GM23338 (cell line): Measurements from ENCODE around the gene SLC22A3. TPM values are rescaled to one million over a fixed set of nuclear protein-coding genes. Genes with fewer than 3 reads are reported as not detected.

Source experiments
- ATAC-seq: fragments of 200-7000 bp; cut with Tn5 transposase; 3 replicates; pipeline ENCODE4 v1.9.1; 2020
- DNase-seq: peaks from one replicate; pipeline ENCODE4 v3.0.0-alpha.2; 2015; ENCODE audit warnings: low spot score
- H2AFZ ChIP-seq: fragments of 200-600 bp; sonication (generic); 2 replicates; pipeline ENCODE4 v1.8.0; 2016; ENCODE audit warnings: antibody characterized with exemption, mild to moderate bottlenecking, moderate library complexity
- H3F3A ChIP-seq: fragments of 200-600 bp; sonication (generic); replicated peaks from 2 replicates; pipeline ENCODE4 v1.8.0; 2017; ENCODE audit warnings: antibody characterized with exemption, mixed run types, low read depth
- H3K27ac ChIP-seq: fragments of 200-600 bp; sonication (generic); 2 replicates; pipeline ENCODE4 v1.6.1; 2016; ENCODE audit warnings: low read depth
- H3K27me3 ChIP-seq: fragments of 200-600 bp; sonication (generic); 2 replicates; pipeline ENCODE4 v1.8.0; 2016; ENCODE audit warnings: mild to moderate bottlenecking, mixed run types, moderate library complexity; ENCODE audit not compliant: insufficient read depth
- H3K36me3 ChIP-seq: fragments of 200-600 bp; sonication (generic); 2 replicates; pipeline ENCODE4 v1.8.0; 2016; ENCODE audit warnings: mild to moderate bottlenecking; ENCODE audit not compliant: insufficient read depth
- H3K4me1 ChIP-seq: fragments of 200-600 bp; sonication (generic); 2 replicates; pipeline ENCODE4 v1.8.0; 2016; ENCODE audit warnings: mild to moderate bottlenecking, moderate library complexity; ENCODE audit not compliant: insufficient read depth
- H3K4me2 ChIP-seq: fragments of 200-600 bp; sonication (generic); 2 replicates; pipeline ENCODE4 v1.7.1; 2017; ENCODE audit warnings: mixed run types
- H3K4me3 ChIP-seq: fragments of 200-600 bp; sonication (generic); 2 replicates; pipeline ENCODE4 v1.6.1; 2016; ENCODE audit warnings: mixed run types
- H3K79me2 ChIP-seq: fragments of 200-600 bp; sonication (generic); replicated peaks from 2 replicates; pipeline ENCODE4 v1.8.0; 2017; ENCODE audit warnings: mild to moderate bottlenecking; ENCODE audit not compliant: insufficient read depth
- H3K9me2 ChIP-seq: fragments of 200-600 bp; sonication (generic); 2 replicates; pipeline ENCODE4 v1.8.0; 2017; ENCODE audit not compliant: insufficient read depth
- H4K20me1 ChIP-seq: fragments of 200-600 bp; sonication (generic); replicated peaks from 2 replicates; pipeline ENCODE4 v1.8.0; 2017; ENCODE audit warnings: mild to moderate bottlenecking; ENCODE audit not compliant: insufficient read depth
- H3K27ac Mint-ChIP-seq: 2 replicates; pipeline ENCODE4 v1.8.0; 2020; ENCODE audit warnings: inconsistent platforms, mild to moderate bottlenecking, moderate library complexity, mixed read lengths
- H3K27me3 Mint-ChIP-seq: 3 replicates; pipeline ENCODE4 v1.8.0; 2022; ENCODE audit warnings: low read depth, mild to moderate bottlenecking, moderate library complexity, mixed read lengths, inconsistent platforms; ENCODE audit not compliant: insufficient read depth, poor library complexity
- H3K36me3 Mint-ChIP-seq: 3 replicates; pipeline ENCODE4 v1.8.0; 2021; ENCODE audit warnings: low read depth, mild to moderate bottlenecking, inconsistent platforms, moderate library complexity, mixed read lengths
- H3K4me1 Mint-ChIP-seq: 3 replicates; pipeline ENCODE4 v1.8.0; 2020; ENCODE audit warnings: mild to moderate bottlenecking, inconsistent platforms, mixed read lengths
- H3K4me3 Mint-ChIP-seq: 3 replicates; pipeline ENCODE4 v1.8.0; 2021; ENCODE audit warnings: moderate library complexity, mild to moderate bottlenecking, inconsistent platforms, mixed read lengths
- H3K9me3 Mint-ChIP-seq: 3 replicates; pipeline ENCODE4 v1.8.0; 2020; ENCODE audit warnings: moderate library complexity, mild to moderate bottlenecking, inconsistent platforms, mixed read lengths
- CREB1 ChIP-seq: fragments of 250-450 bp; sonication (Bioruptor Pico); IDR thresholded peaks from 2 replicates; pipeline ENCODE4 v1.5.0; 2020; ENCODE audit warnings: low read depth, mild to moderate bottlenecking, moderate library complexity
- CTCF ChIP-seq, 2 experiments: fragments of 200-600 bp in 1 of 2; sonication (generic) in 1 of 2; conservative IDR thresholded peaks; 2 replicates each; pipeline versions ENCODE4 v1.5.1 to v1.6.1; 2016 to 2017; ENCODE audit warnings: antibody characterized with exemption in 2 of 2, low read depth in 2 of 2, mild to moderate bottlenecking in 2 of 2, moderate library complexity in 1 of 2
- ETS1 ChIP-seq: IDR thresholded peaks from 2 replicates; pipeline ENCODE4 v1.6.1; 2016; ENCODE audit warnings: antibody characterized with exemption
- EZH2 ChIP-seq: fragments of 200-600 bp; sonication (generic); IDR thresholded peaks from one replicate; pipeline ENCODE4 v1.8.0; 2017; ENCODE audit warnings: antibody characterized with exemption, mild to moderate bottlenecking, low read depth; ENCODE audit not compliant: unreplicated experiment
- EZH2phosphoT487 ChIP-seq: fragments of 200-600 bp; sonication (generic); IDR thresholded peaks from one replicate; pipeline ENCODE4 v1.8.1; 2018; ENCODE audit warnings: antibody characterized with exemption; ENCODE audit not compliant: unreplicated experiment
- JUNB ChIP-seq: IDR thresholded peaks from one replicate; pipeline ENCODE4 v1.6.1; 2016; ENCODE audit warnings: antibody characterized with exemption; ENCODE audit not compliant: unreplicated experiment
- NANOG ChIP-seq: IDR thresholded peaks from 2 replicates; pipeline ENCODE4 v1.6.1; 2016; ENCODE audit warnings: antibody characterized with exemption, borderline replicate concordance
- POLR2AphosphoS5 ChIP-seq: IDR thresholded peaks from 2 replicates; pipeline ENCODE4 v1.6.1; 2016; ENCODE audit warnings: antibody characterized with exemption, low read depth
- REST ChIP-seq: IDR thresholded peaks from one replicate; pipeline ENCODE4 v1.6.1; 2018; ENCODE audit warnings: antibody characterized with exemption; ENCODE audit not compliant: unreplicated experiment
- STAT1 ChIP-seq: IDR thresholded peaks from one replicate; pipeline ENCODE4 v1.6.1; 2016; ENCODE audit warnings: antibody characterized with exemption; ENCODE audit not compliant: unreplicated experiment
- ZNF114 ChIP-seq: fragments of 250-450 bp; sonication (Bioruptor Pico); IDR thresholded peaks from 2 replicates; pipeline ENCODE4 v1.5.0; 2020; ENCODE audit warnings: mild to moderate bottlenecking, moderate library complexity
- ZNF331 ChIP-seq: fragments of 250-450 bp; sonication (Bioruptor Pico); IDR thresholded peaks from 2 replicates; pipeline ENCODE4 v1.5.0; 2020; ENCODE audit warnings: low read depth, mild to moderate bottlenecking, moderate library complexity
- ZNF462 ChIP-seq: fragments of 250-450 bp; sonication (Bioruptor Pico); IDR thresholded peaks from 2 replicates; pipeline ENCODE4 v1.5.0; 2020; ENCODE audit warnings: mild to moderate bottlenecking, moderate library complexity
- polyA plus RNA-seq: library from polyadenylated mRNA; unstranded; fragments of >200 nt; fragmentation: Nextera tagmentation; extraction: Ambion mirVana; gene quantifications from 2 replicates; pipeline ENCODE4 v1.2.1, GENCODE V29; 2016
- total RNA-seq: library from RNA; depleted of rRNA; stranded (reverse); fragments of >200 nt; shearing (Covaris generic); gene quantifications from 2 replicates; pipeline ENCODE4 v1.2.3, GENCODE V29; 2014

The SLC22A3 gene
- total and polyA plus RNA-seq, 2 experiments from 2014 or later, result 0.78 to 3.2 TPM

DNA sequence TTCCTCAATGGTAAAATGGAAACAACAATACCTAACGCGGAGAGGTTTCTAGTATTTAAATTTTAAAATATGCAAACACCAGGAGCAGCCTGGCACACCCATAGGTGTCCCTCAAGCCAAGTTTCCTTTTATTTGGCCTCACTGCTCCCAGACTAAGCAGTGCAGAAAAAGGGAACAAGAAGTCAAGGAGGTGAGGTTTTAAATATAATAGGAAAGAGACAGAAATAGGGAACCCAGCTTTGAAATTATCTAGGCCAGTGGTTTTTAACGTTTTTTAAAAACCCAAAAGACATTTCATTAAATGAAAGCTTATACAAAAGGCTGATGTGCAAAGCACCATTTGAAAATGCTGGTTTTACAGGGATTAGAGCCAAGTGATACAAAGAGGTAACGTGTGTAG is 109.6 kb downstream of the SLC22A3 start:
- Mint-ChIP-seq H3K4me1 (no peaks in the 10 kb centered on the region), H3K27ac (no peak overlapping the region), H3K4me3 (no peak overlapping the region), H3K27me3 (peaks cover 2% of the 10 kb centered on the region), H3K36me3 (no peaks in the 10 kb centered on the region), H3K9me3 (no peaks in the 10 kb centered on the region)
- Histone ChIP-seq H4K20me1 (no peaks in the 10 kb centered on the region), H3K27ac (no peak overlapping the region), H3K36me3 (no peaks in the 10 kb centered on the region), H3K4me2 (no peak overlapping the region), H3K79me2 (no peaks in the 10 kb centered on the region), H3K9me2 (no peaks in the 10 kb centered on the region), H3K4me1 (no peaks in the 10 kb centered on the region), H3F3A (no peaks in the 10 kb centered on the region), H3K4me3 (no peak overlapping the region), H3K27me3 (no peaks in the 10 kb centered on the region), H2AFZ (no peak overlapping the region)
- TF ChIP-seq ZNF114 (CRISPR knock-in tag) (no peak), ZNF331 (no peak), JUNB (no peak), ETS1 (no peak), STAT1 (no peak), POLR2AphosphoS5 (no peak), CREB1 (CRISPR knock-in tag) (no peak), CTCF (conservative IDR thresholded peaks at IDR 0.05; ENCODE audit: low read depth in 2 of 2) (no peak), ZNF462 (no peak), REST (no peak), EZH2phosphoT487 (no peak), EZH2 (no peak), NANOG (no peak)
- DNase-seq, result no peak
- no peak for ATAC-seq
